Measurements from ENCODE around the gene LRFN2.

LRFN2 gene

DNA sequence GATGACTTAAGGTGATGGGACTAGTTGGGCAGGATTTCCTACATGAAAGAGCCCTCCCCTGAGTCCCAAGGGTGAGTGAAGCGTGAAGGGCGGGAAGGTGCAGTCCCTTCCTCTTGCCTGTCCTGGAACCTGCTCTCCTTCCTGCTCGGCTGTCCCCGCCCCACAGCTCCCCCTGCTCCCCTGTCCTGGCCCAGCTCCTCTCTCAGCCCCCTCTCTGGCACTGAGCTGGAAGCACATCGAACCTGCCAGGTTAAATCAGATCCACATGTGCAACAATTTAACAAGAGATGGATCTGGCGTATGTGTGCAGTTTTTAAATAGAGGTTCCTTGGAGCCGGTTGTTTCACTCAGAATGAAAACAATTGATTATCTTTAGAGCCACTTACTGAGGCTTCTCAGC is 95.0 kb downstream of the LRFN2 start:
- no peaks in the 10 kb centered on the region for H3K27me3 ChIP-seq (ENCODE audit: control insufficient read depth, insufficient read depth, low read length)
- H3K36me3 ChIP-seq (ENCODE audit: control insufficient read depth, insufficient read depth, low read length): no peaks in the 10 kb centered on the region
- no peak overlapping the region for H3K9ac ChIP-seq (ENCODE audit: low read depth, low read length)
- no peak overlapping the region for H3K27ac ChIP-seq (ENCODE audit: low read depth, low read length)
- H3K4me1 ChIP-seq (ENCODE audit: control insufficient read depth, insufficient read depth, low read length): no peaks in the 10 kb centered on the region
- no peak overlapping the region for H3K4me3 ChIP-seq (ENCODE audit: low read depth, low read length)
- no peaks in the 10 kb centered on the region for H3K9me3 ChIP-seq (ENCODE audit: control insufficient read depth, insufficient read depth, low read length)

DNA sequence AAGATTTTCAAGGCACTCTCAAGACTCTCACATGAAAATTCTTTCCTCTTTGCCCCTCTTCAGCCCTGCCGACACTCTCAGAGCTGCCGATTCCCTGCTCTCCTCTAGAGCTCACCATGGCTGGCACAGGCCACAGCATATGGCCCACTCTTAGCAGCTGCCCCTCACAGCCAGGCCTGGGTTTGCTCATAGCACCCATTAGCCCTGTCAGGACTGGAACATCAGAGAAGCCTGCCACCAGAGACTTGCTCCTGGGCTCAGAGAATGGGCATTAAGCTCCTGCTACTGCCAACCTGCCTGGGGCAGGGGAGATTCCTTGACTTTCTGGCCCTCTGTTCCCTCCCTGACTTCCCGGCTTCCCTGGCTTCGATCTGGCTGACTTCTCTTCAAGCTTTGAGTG is 96.7 kb downstream of the LRFN2 start:
- Histone ChIP-seq H3K27ac (ENCODE audit: low read depth, low read length) (no peak overlapping the region), H3K4me3 (ENCODE audit: low read depth, low read length) (no peak overlapping the region), H3K4me1 (ENCODE audit: control insufficient read depth, insufficient read depth, low read length) (no peaks in the 10 kb centered on the region), H3K27me3 (ENCODE audit: control insufficient read depth, insufficient read depth, low read length) (no peaks in the 10 kb centered on the region), H3K36me3 (ENCODE audit: control insufficient read depth, insufficient read depth, low read length) (no peaks in the 10 kb centered on the region), H3K9ac (ENCODE audit: low read depth, low read length) (no peak overlapping the region), H3K9me3 (ENCODE audit: control insufficient read depth, insufficient read depth, low read length) (no peaks in the 10 kb centered on the region)

DNA sequence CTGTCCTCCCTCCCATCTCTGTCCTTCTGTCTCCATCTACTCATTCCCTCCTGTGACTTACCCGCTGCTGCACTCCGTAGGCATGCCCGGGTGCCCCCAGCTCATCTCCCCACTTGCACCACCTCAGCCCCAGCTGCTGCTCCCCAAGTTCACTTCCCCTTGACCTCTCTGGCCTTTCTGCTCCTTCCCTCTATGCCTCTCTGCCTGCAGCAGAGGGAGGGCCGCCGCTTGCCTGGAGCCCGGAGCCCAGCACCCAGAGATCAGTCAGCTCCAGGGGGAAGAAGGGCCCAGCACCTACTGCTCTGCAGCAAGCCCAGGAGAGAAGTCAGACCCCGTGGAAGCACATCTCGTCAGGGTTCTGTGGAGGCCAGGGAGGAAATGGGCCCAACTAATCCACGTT is 97.4 kb downstream of the LRFN2 start:
- no peak overlapping the region for H3K27ac ChIP-seq (ENCODE audit: low read depth, low read length)
- no peaks in the 10 kb centered on the region for H3K9me3 ChIP-seq (ENCODE audit: control insufficient read depth, insufficient read depth, low read length)
- no peak overlapping the region for H3K4me3 ChIP-seq (ENCODE audit: low read depth, low read length)
- H3K9ac ChIP-seq (ENCODE audit: low read depth, low read length): no peak overlapping the region
- no peaks in the 10 kb centered on the region for H3K4me1 ChIP-seq (ENCODE audit: control insufficient read depth, insufficient read depth, low read length)
- no peaks in the 10 kb centered on the region for H3K27me3 ChIP-seq (ENCODE audit: control insufficient read depth, insufficient read depth, low read length)
- no peaks in the 10 kb centered on the region for H3K36me3 ChIP-seq (ENCODE audit: control insufficient read depth, insufficient read depth, low read length)

DNA sequence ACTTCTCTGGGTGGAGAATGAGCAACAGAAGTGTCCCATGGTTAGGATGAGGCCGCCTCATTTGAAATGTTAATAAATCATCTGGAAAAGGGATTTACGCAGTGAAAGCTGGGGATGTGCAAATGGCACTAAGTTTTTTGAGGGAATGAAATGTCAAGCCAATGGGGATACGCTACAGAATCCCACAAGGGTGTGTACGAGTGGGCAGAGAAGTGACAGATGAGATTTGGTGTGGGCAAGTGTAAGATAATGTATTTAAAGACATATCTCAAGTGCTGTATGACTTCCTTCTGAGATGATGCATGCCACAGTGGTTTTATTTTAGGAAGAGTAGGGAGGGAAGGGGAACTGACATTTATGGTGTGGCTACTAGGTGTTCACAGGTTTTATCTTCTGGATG is 100.6 kb downstream of the LRFN2 start:
- Histone ChIP-seq H3K36me3 (ENCODE audit: control insufficient read depth, insufficient read depth, low read length) (no peaks in the 10 kb centered on the region), H3K9ac (ENCODE audit: low read depth, low read length) (no peak overlapping the region), H3K4me3 (ENCODE audit: low read depth, low read length) (no peak overlapping the region), H3K9me3 (ENCODE audit: control insufficient read depth, insufficient read depth, low read length) (no peaks in the 10 kb centered on the region), H3K27ac (ENCODE audit: low read depth, low read length) (no peak overlapping the region), H3K4me1 (ENCODE audit: control insufficient read depth, insufficient read depth, low read length) (no peaks in the 10 kb centered on the region), H3K27me3 (ENCODE audit: control insufficient read depth, insufficient read depth, low read length) (no peaks in the 10 kb centered on the region)

- Histone ChIP-seq H3K27me3 (ENCODE audit: control insufficient read depth, insufficient read depth, low read length) (no peaks in the 10 kb centered on the region), H3K4me1 (ENCODE audit: control insufficient read depth, insufficient read depth, low read length) (no peaks in the 10 kb centered on the region), H3K9ac (ENCODE audit: low read depth, low read length) (no peak overlapping the region), H3K27ac (ENCODE audit: low read depth, low read length) (no peak overlapping the region), H3K4me3 (ENCODE audit: low read depth, low read length) (no peak overlapping the region), H3K9me3 (ENCODE audit: control insufficient read depth, insufficient read depth, low read length) (no peaks in the 10 kb centered on the region), H3K36me3 (ENCODE audit: control insufficient read depth, insufficient read depth, low read length) (no peaks in the 10 kb centered on the region)
These were observed 101.4 kb downstream of the LRFN2 start for GRCh38 chr6:40485795-40486194.

GRCh38 chr6:40485300-40485699 is 101.9 kb downstream of the LRFN2 start:
- Histone ChIP-seq H3K4me1 (ENCODE audit: control insufficient read depth, insufficient read depth, low read length) (no peaks in the 10 kb centered on the region), H3K36me3 (ENCODE audit: control insufficient read depth, insufficient read depth, low read length) (no peaks in the 10 kb centered on the region), H3K27me3 (ENCODE audit: control insufficient read depth, insufficient read depth, low read length) (no peaks in the 10 kb centered on the region), H3K4me3 (ENCODE audit: low read depth, low read length) (no peak overlapping the region), H3K9me3 (ENCODE audit: control insufficient read depth, insufficient read depth, low read length) (no peaks in the 10 kb centered on the region), H3K9ac (ENCODE audit: low read depth, low read length) (no peak overlapping the region), H3K27ac (ENCODE audit: low read depth, low read length) (no peak overlapping the region)

GRCh38 chr6:40484066-40484465 is 103.1 kb downstream of the LRFN2 start:
- Histone ChIP-seq H3K27me3 (ENCODE audit: control insufficient read depth, insufficient read depth, low read length) (no peaks in the 10 kb centered on the region), H3K36me3 (ENCODE audit: control insufficient read depth, insufficient read depth, low read length) (no peaks in the 10 kb centered on the region), H3K9me3 (ENCODE audit: control insufficient read depth, insufficient read depth, low read length) (no peaks in the 10 kb centered on the region), H3K27ac (ENCODE audit: low read depth, low read length) (no peak overlapping the region), H3K4me1 (ENCODE audit: control insufficient read depth, insufficient read depth, low read length) (no peaks in the 10 kb centered on the region), H3K4me3 (ENCODE audit: low read depth, low read length) (no peak overlapping the region), H3K9ac (ENCODE audit: low read depth, low read length) (no peak overlapping the region)

DNA sequence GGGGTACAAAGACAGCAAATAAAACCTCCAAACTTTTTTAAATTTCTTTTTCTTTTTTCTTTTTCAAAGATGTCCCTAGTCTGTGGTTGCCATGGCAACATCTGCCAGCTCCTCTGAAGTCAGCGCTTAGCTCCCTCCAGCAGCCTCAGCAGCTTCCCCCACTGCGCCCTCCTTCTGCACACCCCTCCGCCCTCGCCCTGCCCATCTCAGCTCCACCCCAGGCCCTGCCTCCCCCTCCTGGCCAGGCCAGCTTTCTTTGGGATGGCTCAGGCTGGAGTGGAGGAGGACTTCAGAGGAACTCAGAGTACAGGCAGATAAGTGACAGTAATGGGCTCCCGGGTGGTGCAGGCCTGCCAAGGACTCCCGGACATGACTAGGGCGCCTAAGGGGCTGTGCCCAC is 104.6 kb downstream of the LRFN2 start:
- H3K4me1 ChIP-seq (ENCODE audit: control insufficient read depth, insufficient read depth, low read length): peaks cover 5% of the 10 kb centered on the region; the same call in 1 of the 2 replicates
- H3K9me3 ChIP-seq (ENCODE audit: control insufficient read depth, insufficient read depth, low read length): no peaks in the 10 kb centered on the region
- no peak overlapping the region for H3K9ac ChIP-seq (ENCODE audit: low read depth, low read length)
- H3K27ac ChIP-seq (ENCODE audit: low read depth, low read length): no peak overlapping the region
- no peak overlapping the region for H3K4me3 ChIP-seq (ENCODE audit: low read depth, low read length)
- no peaks in the 10 kb centered on the region for H3K36me3 ChIP-seq (ENCODE audit: control insufficient read depth, insufficient read depth, low read length)
- H3K27me3 ChIP-seq (ENCODE audit: control insufficient read depth, insufficient read depth, low read length): no peaks in the 10 kb centered on the region

DNA sequence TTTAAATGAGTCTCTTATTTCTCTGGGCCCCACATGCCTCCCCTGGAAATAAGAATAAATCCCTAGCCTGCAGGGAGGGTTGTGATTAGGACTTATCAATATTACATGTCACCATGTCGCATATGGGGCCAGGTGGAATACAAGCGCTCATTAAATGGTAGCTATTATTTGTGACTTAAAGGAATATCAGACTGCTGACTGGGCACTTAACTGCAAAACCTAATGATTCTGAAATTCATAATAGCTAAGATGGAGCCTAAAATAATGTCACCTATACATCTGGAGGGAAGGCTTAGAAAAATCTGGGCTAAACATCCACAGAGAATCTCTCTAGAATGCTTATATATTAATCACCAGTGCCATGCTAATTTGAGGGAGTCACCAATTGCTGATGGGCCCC is 106.5 kb downstream of the LRFN2 start:
- no peaks in the 10 kb centered on the region for H3K9me3 ChIP-seq (ENCODE audit: control insufficient read depth, insufficient read depth, low read length)
- H3K4me1 ChIP-seq (ENCODE audit: control insufficient read depth, insufficient read depth, low read length): peaks cover 5% of the 10 kb centered on the region; the same call in 1 of the 2 replicates
- H3K36me3 ChIP-seq (ENCODE audit: control insufficient read depth, insufficient read depth, low read length): no peaks in the 10 kb centered on the region
- no peak overlapping the region for H3K9ac ChIP-seq (ENCODE audit: low read depth, low read length)
- 0 out of 2 replicates have a peak, but pooled peaks cover 3% of the 10 kb centered on the region for H3K27me3 ChIP-seq (ENCODE audit: control insufficient read depth, insufficient read depth, low read length)
- no peak overlapping the region for H3K27ac ChIP-seq (ENCODE audit: low read depth, low read length)
- H3K4me3 ChIP-seq (ENCODE audit: low read depth, low read length): no peak overlapping the region

- 0 out of 2 replicates have a peak, but pooled peaks cover 3% of the 10 kb centered on the region for H3K27me3 ChIP-seq (ENCODE audit: control insufficient read depth, insufficient read depth, low read length)
- no peak overlapping the region for H3K4me3 ChIP-seq (ENCODE audit: low read depth, low read length)
- no peaks in the 10 kb centered on the region for H3K36me3 ChIP-seq (ENCODE audit: control insufficient read depth, insufficient read depth, low read length)
- no peaks in the 10 kb centered on the region for H3K9me3 ChIP-seq (ENCODE audit: control insufficient read depth, insufficient read depth, low read length)
- H3K9ac ChIP-seq (ENCODE audit: low read depth, low read length): no peak overlapping the region
- no peak overlapping the region for H3K27ac ChIP-seq (ENCODE audit: low read depth, low read length)
- peaks cover 5% of the 10 kb centered on the region; the same call in 1 of the 2 replicates for H3K4me1 ChIP-seq (ENCODE audit: control insufficient read depth, insufficient read depth, low read length)
These were observed 107.5 kb downstream of the LRFN2 start for GRCh38 chr6:40479706-40480105.

DNA sequence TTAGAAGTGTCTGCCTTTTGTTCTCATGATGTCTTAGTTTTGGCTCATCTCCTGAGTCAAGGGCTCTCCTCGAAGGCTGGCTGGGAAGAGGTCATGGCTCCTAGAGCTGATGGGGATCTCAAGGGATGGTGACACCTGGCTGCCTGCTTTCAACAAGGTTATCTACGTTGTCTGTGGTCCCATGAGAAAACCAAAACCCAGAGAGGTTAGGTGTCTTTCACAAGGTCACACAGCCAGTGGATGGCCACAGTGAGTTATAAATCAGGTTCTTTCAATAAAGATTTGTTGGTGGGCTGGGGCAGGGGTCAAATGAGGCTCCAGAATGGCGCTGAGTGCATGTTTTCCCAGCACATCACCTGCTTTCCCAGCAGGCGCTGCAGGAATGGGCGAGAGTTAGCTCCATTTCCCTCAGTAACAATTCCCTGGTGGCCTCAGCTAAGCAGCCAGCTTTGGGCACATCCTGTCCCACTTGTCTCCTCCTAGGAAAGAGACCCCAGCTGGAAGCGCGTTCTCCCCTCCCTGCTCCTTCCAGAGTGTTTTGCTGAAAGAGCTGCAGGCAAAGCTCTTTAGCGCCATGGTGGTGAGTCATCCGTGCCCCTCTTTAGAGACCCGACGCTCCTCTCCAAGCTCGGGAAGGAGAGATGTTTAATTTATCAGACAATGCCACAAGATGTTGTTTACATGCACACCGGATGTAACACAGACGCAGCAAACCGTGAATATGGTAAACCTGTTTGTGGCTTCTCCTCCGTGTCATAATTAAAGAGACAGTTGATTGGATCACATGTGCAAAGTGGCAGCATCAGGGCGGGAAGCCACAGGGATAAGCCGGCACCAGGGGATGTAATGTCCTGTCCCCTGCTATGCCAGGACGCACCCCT is 109.7 kb downstream of the LRFN2 start:
- Histone ChIP-seq H3K27me3 (ENCODE audit: control insufficient read depth, insufficient read depth, low read length) (0 out of 2 replicates have a peak, but pooled peaks cover 3% of the 10 kb centered on the region), H3K9me3 (ENCODE audit: control insufficient read depth, insufficient read depth, low read length) (no peaks in the 10 kb centered on the region), H3K4me1 (ENCODE audit: control insufficient read depth, insufficient read depth, low read length) (peaks cover 11% of the 10 kb centered on the region), H3K9ac (ENCODE audit: low read depth, low read length) (no peak overlapping the region), H3K27ac (ENCODE audit: low read depth, low read length) (no peak overlapping the region), H3K36me3 (ENCODE audit: control insufficient read depth, insufficient read depth, low read length) (no peaks in the 10 kb centered on the region), H3K4me3 (ENCODE audit: low read depth, low read length) (no peak overlapping the region)
